Tibial artery (tissue), 4 donors: ENCODE data around the gene ZKSCAN5.
A peak's percentile ranks its signal among the peaks of the same experiment; 100 is the strongest.

Experiments used
- DNase-seq, 2 donors: peaks; one replicate each; pipeline ENCODE4 v3.0.0-alpha.2; 2019
- H3K27ac ChIP-seq, 2 donors: fragments of 200-600 bp; sonication (generic) in 1 of 2; 1 replicate in 1 of 2; 2 replicates in 1 of 2; pipeline ENCODE4 v1.5.1; 2018 to 2019; ENCODE audit warnings: mild to moderate bottlenecking in 1 of 2
- H3K27me3 ChIP-seq, 2 donors: fragments of 200-600 bp; sonication (generic) in 1 of 2; one replicate each; pipeline versions ENCODE4 v1.5.1 to v1.6.0; 2016 to 2019
- H3K36me3 ChIP-seq, 3 donors: fragments of 200-600 bp; sonication (generic) in 2 of 3; one replicate each; pipeline ENCODE4 v1.5.1; 2016 to 2019; ENCODE audit warnings: mild to moderate bottlenecking in 2 of 3
- H3K4me1 ChIP-seq, 4 donors: fragments of 200-600 bp; sonication (generic) in 2 of 4; 1 replicate in 3 of 4; 2 replicates in 1 of 4; pipeline ENCODE4 v1.5.1; 2016 to 2019
- H3K4me3 ChIP-seq, 2 donors: fragments of 200-600 bp; sonication (generic) in 1 of 2; 1 replicate in 1 of 2; 2 replicates in 1 of 2; pipeline ENCODE4 v1.5.1; 2018 to 2019; ENCODE audit warnings: mild to moderate bottlenecking in 2 of 2
- H3K9me3 ChIP-seq, 3 donors: fragments of 200-600 bp; sonication (generic) in 1 of 3; one replicate each; pipeline ENCODE4 v1.5.1; 2016 to 2019
- CTCF ChIP-seq, 2 experiments: fragments of 200-600 bp in 1 of 2; fragments of 450-650 bp in 1 of 2; IDR thresholded peaks; one replicate each; pipeline ENCODE4 v1.5.1; 2017 to 2019; ENCODE audit warnings: antibody characterized with exemption in 2 of 2, mild to moderate bottlenecking in 1 of 2, moderate library complexity in 1 of 2
- intact Hi-C: fragments of 100-400 bp; cut with DNase I; formaldehyde crosslinking; loops from one replicate; pipeline ENCODE4 v1.15.0; 2023; ENCODE audit warnings: low total_unique reads

Gene ZKSCAN5

DNA sequence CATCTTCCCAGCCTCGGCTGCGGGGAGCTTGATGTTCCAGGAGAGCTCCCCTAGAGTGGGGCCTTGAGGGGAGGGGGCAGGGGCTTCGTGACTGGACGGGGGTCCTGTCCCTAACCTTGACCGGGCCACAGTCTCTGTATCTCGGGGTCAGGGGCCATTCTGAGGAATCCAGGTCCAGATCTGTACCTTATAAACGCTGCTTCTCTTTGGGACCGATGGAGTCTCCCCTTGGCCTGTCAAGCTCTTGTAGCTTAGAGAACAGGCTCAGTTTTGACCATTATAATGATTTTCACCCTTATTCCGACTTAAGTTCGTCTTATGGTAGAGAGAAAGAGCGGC is 831 bp downstream of the ZKSCAN5 start:
- Histone ChIP-seq H3K27ac (peak overlapping the region; percentile 78 to 95), H3K9me3 (no peaks in the 10 kb centered on the region), H3K36me3 (no peaks in the 10 kb centered on the region), H3K27me3 (no peaks in the 10 kb centered on the region), H3K4me3 (peak overlapping the region; percentile 60 to 68), H3K4me1 (peaks cover 5 to 40% (median 26%) of the 10 kb centered on the region in 4 donors)
- DNase-seq: no peak
- intact Hi-C loops: no loop called here
- TF ChIP-seq CTCF (IDR thresholded peaks at IDR 0.05): no peak

DNA sequence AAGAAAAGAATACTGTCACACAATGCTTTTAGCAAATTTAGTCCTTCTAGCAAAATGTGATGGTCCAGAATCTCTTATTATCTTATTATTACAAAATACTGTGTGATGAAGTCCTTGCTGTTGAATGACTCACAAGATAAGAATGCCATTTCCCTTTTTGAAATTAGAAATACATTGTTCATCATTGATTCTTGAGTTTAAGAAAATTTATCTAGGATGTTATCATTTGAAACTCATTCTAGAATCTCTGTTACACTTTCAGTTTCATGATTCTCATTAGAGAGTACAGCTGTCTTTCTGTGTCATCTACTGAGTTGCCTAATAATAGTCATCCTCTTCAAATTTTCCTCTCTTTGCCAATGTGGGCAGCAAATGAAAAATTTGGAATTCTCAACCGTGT is 9.6 kb downstream of the ZKSCAN5 start:
- Histone ChIP-seq H3K36me3 (peaks cover 47 to 80% (median 55%) of the 10 kb centered on the region in 3 donors), H3K4me3 (no peak overlapping the region), H3K4me1 (no peaks in the 10 kb centered on the region), H3K27ac (no peak overlapping the region), H3K9me3 (no peaks in the 10 kb centered on the region), H3K27me3 (no peaks in the 10 kb centered on the region)
- intact Hi-C loops: no loop called here
- TF ChIP-seq CTCF (IDR thresholded peaks at IDR 0.05): no peak
- DNase-seq: no peak

GRCh38 chr7:99521399-99521798 is 16.9 kb downstream of the ZKSCAN5 start:
- peaks cover 36 to 87% (median 45%) of the 10 kb centered on the region in 3 donors for H3K36me3 ChIP-seq
- H3K27ac ChIP-seq: no peak overlapping the region
- H3K4me1 ChIP-seq: no peaks in the 10 kb centered on the region
- no peaks in the 10 kb centered on the region for H3K9me3 ChIP-seq
- no peaks in the 10 kb centered on the region for H3K27me3 ChIP-seq
- intact Hi-C loops: no loop called here
- TF ChIP-seq CTCF (IDR thresholded peaks at IDR 0.05): no peak
- no peak for DNase-seq
- H3K4me3 ChIP-seq: no peak overlapping the region

DNA sequence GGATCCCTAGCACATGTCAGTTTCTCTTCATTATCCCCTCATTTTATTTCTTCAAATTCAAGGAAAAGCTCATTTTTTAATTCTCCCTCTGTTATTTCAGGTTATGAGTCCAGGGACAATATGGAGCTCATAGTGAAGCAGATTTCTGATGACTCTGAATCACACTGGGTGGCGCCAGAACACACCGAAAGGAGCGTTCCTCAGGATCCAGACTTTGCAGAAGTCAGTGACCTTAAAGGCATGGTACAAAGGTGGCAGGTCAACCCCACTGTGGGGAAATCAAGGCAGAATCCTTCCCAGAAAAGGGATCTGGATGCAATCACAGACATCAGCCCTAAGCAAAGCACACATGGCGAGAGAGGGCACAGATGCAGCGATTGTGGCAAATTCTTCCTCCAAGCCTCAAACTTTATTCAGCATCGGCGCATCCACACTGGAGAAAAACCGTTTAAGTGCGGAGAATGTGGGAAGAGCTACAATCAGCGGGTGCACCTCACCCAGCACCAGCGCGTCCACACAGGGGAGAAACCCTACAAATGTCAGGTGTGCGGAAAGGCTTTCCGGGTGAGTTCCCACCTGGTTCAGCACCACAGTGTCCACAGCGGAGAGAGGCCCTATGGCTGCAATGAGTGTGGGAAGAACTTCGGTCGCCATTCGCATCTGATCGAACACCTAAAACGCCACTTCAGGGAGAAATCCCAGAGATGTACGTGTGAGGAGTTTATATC is 21.4 kb downstream of the ZKSCAN5 start:
- intact Hi-C loops: no loop called here

GRCh38 chr7:99531354-99531765 is 26.9 kb downstream of the ZKSCAN5 start:
- TF ChIP-seq CTCF (IDR thresholded peaks at IDR 0.05): no peak
- Histone ChIP-seq H3K4me3 (no peak overlapping the region), H3K9me3 (peaks cover 8 to 59% (median 39%) of the 10 kb centered on the region in 3 donors), H3K27me3 (no peaks in the 10 kb centered on the region), H3K36me3 (peaks cover 69 to 80% (median 79%) of the 10 kb centered on the region in 3 donors), H3K27ac (no peak overlapping the region), H3K4me1 (no peaks in the 10 kb centered on the region)
- intact Hi-C loops: no loop called here
- DNase-seq: peak in 1 of 2 donors; percentile 12

More for the DNA sequence above, 21.4 kb downstream of the ZKSCAN5 start:
- no peak overlapping the region for H3K4me3 ChIP-seq
- H3K36me3 ChIP-seq: peaks cover 63 to 90% (median 63%) of the 10 kb centered on the region in 3 donors
- no peak for TF ChIP-seq CTCF (IDR thresholded peaks at IDR 0.05)
- no peak overlapping the region for H3K27ac ChIP-seq
- DNase-seq: peak in 1 of 2 donors; percentile 25
- H3K9me3 ChIP-seq: peaks cover 3 to 27% (median 9%) of the 10 kb centered on the region in 3 donors
- H3K27me3 ChIP-seq: no peaks in the 10 kb centered on the region
- no peaks in the 10 kb centered on the region for H3K4me1 ChIP-seq
